GM18873 (cell line): ENCODE data around the gene RHNO1.

Source experiments
- ATAC-seq: cut with Tn5 transposase; IDR thresholded peaks from one replicate; pipeline ENCODE4 v1.9.1; 2021; ENCODE audit warnings: mild to moderate bottlenecking, moderate library complexity, moderate number of reproducible peaks; ENCODE audit not compliant: unreplicated experiment, low FRiP score

The RHNO1 gene

GRCh38 chr12:2877047-2877952 is at the start of gene RHNO1, which contains the start of gene FOXM1:
RHNO1 (plus strand) TSS chr12:2877223; CDS start chr12:2885367, 8,144 bp downstream.
FOXM1 (minus strand) TSS chr12:2877174; CDS start chr12:2874478, 2,696 bp downstream.
- ATAC-seq: peak; percentile 64

- no peak for ATAC-seq
Measured at GRCh38 chr12:2829275-2829674, 47.7 kb upstream of the RHNO1 start.

- ATAC-seq: no peak
Measured at GRCh38 chr12:2832550-2833127, 44.4 kb upstream of the RHNO1 start.

GRCh38 chr12:2833327-2833726 is 43.7 kb upstream of the RHNO1 start:
- ATAC-seq: no peak

- ATAC-seq: no peak
Measured at GRCh38 chr12:2833810-2834209, 43.2 kb upstream of the RHNO1 start.

- ATAC-seq: no peak
Measured at GRCh38 chr12:2834581-2835491, 42.2 kb upstream of the RHNO1 start, which contains the start of gene NRIP2. NRIP2 (minus strand) TSS chr12:2835035; CDS start chr12:2834983, 52 bp downstream.

GRCh38 chr12:2835691-2836403 is 41.2 kb upstream of the RHNO1 start:
- ATAC-seq: no peak

GRCh38 chr12:2836574-2836973 is 40.4 kb upstream of the RHNO1 start:
- no peak for ATAC-seq

GRCh38 chr12:2841056-2841650 is 35.9 kb upstream of the RHNO1 start:
- no peak for ATAC-seq

GRCh38 chr12:2842948-2843347 is 34.1 kb upstream of the RHNO1 start:
- no peak for ATAC-seq

- no peak for ATAC-seq
Measured at GRCh38 chr12:2844786-2845185, 32.2 kb upstream of the RHNO1 start.

GRCh38 chr12:2845280-2845679 is 31.7 kb upstream of the RHNO1 start:
- no peak for ATAC-seq

GRCh38 chr12:2851931-2852330 is 25.1 kb upstream of the RHNO1 start:
- ATAC-seq: no peak

GRCh38 chr12:2853626-2854025 is 23.4 kb upstream of the RHNO1 start:
- no peak for ATAC-seq

- no peak for ATAC-seq
Measured at GRCh38 chr12:2854669-2855453, 22.2 kb upstream of the RHNO1 start.

GRCh38 chr12:2855546-2855945 is 21.5 kb upstream of the RHNO1 start:
- ATAC-seq: no peak

GRCh38 chr12:2856051-2856450 is 21.0 kb upstream of the RHNO1 start:
- no peak for ATAC-seq

GRCh38 chr12:2857021-2857431 is 20.0 kb upstream of the RHNO1 start, which contains the start of gene TEX52:
TEX52 (minus strand) TSS chr12:2857039; CDS start chr12:2857026, 13 bp downstream.
- no peak for ATAC-seq

- ATAC-seq: no peak
Measured at GRCh38 chr12:2857576-2857975, 19.4 kb upstream of the RHNO1 start.
